Duodenal mucosa (tissue), 2 donors: ENCODE measurements around the gene TRIM23.

Experiments
- H3K27ac ChIP-seq: one replicate; pipeline ENCODE4 v1.7.0; 2013; ENCODE audit warnings: low read depth, low read length
- H3K27me3 ChIP-seq, 2 donors: one replicate each; pipeline ENCODE4 v1.7.0; 2013; ENCODE audit warnings: low read length in 2 of 2, control low read depth in 1 of 2; ENCODE audit not compliant: insufficient read depth in 2 of 2, control insufficient read depth in 1 of 2
- H3K36me3 ChIP-seq, 2 donors: one replicate each; pipeline ENCODE4 v1.7.0; 2013; ENCODE audit warnings: low read length in 2 of 2, control low read depth in 1 of 2; ENCODE audit not compliant: insufficient read depth in 2 of 2, control insufficient read depth in 1 of 2
- H3K4me1 ChIP-seq, 2 donors: one replicate each; pipeline ENCODE4 v1.7.0; 2013; ENCODE audit warnings: low read length in 2 of 2, control low read depth in 1 of 2; ENCODE audit not compliant: insufficient read depth in 2 of 2, control insufficient read depth in 1 of 2
- H3K4me3 ChIP-seq, 2 donors: one replicate each; pipeline ENCODE4 v1.7.0; 2013; ENCODE audit warnings: low read length in 2 of 2, low read depth in 1 of 2
- H3K9ac ChIP-seq, 2 donors: one replicate each; pipeline ENCODE4 v1.7.0; 2013; ENCODE audit warnings: low read length in 2 of 2, low read depth in 1 of 2
- H3K9me3 ChIP-seq, 2 donors: one replicate each; pipeline ENCODE4 v1.7.0; 2013; ENCODE audit warnings: low read length in 2 of 2, control low read depth in 1 of 2; ENCODE audit not compliant: control insufficient read depth in 1 of 2

Gene TRIM23

DNA sequence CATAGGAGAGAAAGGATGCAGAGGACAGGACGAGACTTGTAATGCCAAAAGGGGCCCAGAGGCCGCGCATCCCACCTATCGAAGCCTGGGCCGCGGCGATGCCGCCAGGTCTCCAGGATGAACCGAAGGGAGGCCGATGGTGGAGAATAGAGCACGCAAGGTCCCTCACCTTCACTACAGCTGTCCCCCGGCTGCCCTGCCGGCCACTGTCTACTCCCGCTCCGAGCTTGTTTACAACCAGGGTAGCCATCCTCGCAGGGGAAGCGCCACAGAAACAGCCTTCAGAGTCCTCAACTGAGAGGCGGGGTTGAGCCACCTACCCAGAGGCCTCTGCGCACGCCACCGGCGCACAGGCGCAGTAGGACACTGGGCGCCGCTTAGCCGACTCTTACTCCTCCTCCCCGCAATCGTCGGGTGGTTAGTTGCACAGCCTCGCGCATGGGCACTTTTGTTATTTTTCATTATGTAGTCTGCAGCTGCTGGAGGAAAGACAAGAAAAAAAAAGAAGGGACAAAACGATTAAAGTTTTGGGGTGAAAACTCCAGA, at the start of gene TRIM23:
TRIM23 (minus strand) TSS at position 309 of the 546 bp plus-strand sequence; CDS start at position 250, 59 bp downstream.
- H3K27ac ChIP-seq: peak within 1 kb of the TSS; percentile 69
- peak within 1 kb of the TSS; percentile 98 to 100 for H3K4me3 ChIP-seq
- peaks cover 0 to under 1% of the 10 kb centered on the region in 2 donors for H3K36me3 ChIP-seq
- no peaks in the 10 kb centered on the region for H3K9me3 ChIP-seq
- H3K4me1 ChIP-seq: peaks cover 22 to 24% of the 10 kb centered on the region in 2 donors
- H3K27me3 ChIP-seq: no peaks in the 10 kb centered on the region
- peak within 1 kb of the TSS; percentile 86 to 90 for H3K9ac ChIP-seq

DNA sequence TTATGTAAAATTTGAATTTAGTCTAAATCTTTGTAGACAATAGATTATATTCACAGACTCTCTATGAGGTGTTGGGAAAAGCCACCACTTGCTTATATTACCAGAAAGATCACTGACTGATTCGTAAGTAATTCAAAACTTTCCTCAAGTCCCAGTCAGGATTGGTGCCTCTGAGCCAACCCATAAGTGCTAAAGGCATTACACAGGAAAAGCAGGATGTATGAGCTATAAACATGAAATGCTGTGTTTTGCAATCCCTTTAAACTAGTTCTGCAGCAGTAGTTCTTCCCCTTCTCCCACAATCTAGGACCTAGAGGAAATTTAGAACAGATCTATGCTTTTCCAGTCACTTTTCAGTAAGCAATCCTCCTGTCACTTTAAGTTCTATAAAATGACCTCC, 48.7 kb upstream of the TRIM23 start:
- H3K36me3 ChIP-seq: peaks cover 0 to 2% of the 10 kb centered on the region in 2 donors
- H3K27me3 ChIP-seq: no peaks in the 10 kb centered on the region
- H3K9ac ChIP-seq: no peak overlapping the region
- H3K27ac ChIP-seq: no peak overlapping the region
- H3K9me3 ChIP-seq: no peaks in the 10 kb centered on the region
- H3K4me3 ChIP-seq: no peak overlapping the region
- no peaks in the 10 kb centered on the region for H3K4me1 ChIP-seq

DNA sequence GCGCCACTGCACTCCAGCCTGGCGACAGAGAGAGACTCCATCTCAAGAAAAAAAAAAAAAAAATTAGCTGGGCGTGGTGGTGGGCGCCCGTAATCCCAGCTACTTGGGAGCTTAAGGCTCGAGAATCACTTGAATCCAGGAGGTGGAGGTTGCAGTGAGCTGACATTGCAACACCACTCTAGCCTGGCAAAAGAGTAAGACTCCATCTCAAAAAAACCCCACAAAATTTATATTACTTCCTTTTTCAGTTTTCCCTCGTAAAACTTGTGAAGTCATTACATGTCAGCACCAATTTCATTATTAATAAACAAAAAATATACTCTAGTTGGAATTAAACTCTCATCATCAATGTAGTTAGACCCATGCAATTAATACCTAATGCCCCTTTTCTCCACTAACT, 44.6 kb upstream of the TRIM23 start:
- H3K27ac ChIP-seq: no peak overlapping the region
- H3K9me3 ChIP-seq: no peaks in the 10 kb centered on the region
- peaks cover 0 to 3% of the 10 kb centered on the region in 2 donors for H3K36me3 ChIP-seq
- H3K9ac ChIP-seq: no peak overlapping the region
- H3K4me1 ChIP-seq: no peaks in the 10 kb centered on the region
- no peaks in the 10 kb centered on the region for H3K27me3 ChIP-seq
- no peak overlapping the region for H3K4me3 ChIP-seq

DNA sequence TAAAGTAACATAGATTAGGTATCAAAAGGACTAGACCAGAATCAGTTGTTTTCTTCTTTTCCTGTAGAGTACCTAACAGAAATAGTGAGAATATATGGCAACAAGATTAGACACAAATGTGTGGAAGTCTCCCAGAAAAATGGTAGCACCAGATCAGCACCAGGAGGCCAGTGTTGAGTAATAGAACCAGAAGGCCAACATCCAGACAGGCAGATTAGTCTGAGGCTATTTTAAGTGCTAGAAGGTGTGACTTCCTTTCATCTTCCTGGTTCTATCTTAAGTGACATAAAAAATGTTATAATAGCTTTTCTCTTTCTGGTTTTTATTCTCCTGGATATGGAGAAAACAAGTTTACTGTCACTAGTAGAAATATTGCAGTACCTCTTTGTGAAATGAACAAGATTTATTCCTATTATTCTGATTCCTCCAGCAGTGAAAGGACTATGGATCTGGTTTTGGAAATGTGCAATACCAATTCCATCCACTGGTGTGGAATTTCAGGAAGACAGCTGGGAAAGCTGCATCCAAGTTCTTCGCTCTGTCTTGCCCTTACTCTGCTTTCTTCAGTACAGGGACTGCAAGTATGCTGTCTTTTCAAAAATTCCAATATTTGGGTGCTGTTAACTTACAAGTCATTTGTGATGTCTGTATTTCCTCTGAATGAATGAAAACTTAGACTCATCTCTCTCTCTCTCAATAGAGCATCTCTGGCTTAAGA, 39.8 kb upstream of the TRIM23 start:
- H3K36me3 ChIP-seq: peaks cover 5 to 9% of the 10 kb centered on the region in 2 donors
- no peak overlapping the region for H3K27ac ChIP-seq
- no peaks in the 10 kb centered on the region for H3K27me3 ChIP-seq
- no peak overlapping the region for H3K4me3 ChIP-seq
- H3K9ac ChIP-seq: no peak overlapping the region
- H3K4me1 ChIP-seq: no peaks in the 10 kb centered on the region
- no peaks in the 10 kb centered on the region for H3K9me3 ChIP-seq

DNA sequence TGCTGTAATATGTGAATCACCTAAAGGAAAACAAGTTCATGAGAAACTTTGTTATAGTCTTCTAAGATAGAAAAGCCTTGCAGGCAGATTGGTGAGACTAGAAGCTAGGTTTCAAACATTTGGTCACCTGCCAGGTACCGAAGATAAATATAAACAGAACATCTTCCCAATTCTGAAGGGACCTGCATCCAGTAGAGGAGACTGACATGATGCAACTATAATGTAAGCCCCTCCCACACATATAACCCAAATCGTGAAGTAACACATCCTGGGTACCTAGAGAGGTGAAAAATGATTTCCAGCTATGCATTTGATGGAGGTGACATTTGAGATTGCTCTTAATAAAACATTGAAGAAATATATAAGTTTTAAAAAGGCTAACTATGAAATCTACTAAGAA, 30.6 kb upstream of the TRIM23 start:
- no peaks in the 10 kb centered on the region for H3K27me3 ChIP-seq
- peaks cover 5% of the 10 kb centered on the region in 2 donors for H3K36me3 ChIP-seq
- no peak overlapping the region for H3K9ac ChIP-seq
- H3K4me1 ChIP-seq: no peaks in the 10 kb centered on the region
- no peak overlapping the region for H3K27ac ChIP-seq
- H3K9me3 ChIP-seq: no peaks in the 10 kb centered on the region
- no peak overlapping the region for H3K4me3 ChIP-seq

DNA sequence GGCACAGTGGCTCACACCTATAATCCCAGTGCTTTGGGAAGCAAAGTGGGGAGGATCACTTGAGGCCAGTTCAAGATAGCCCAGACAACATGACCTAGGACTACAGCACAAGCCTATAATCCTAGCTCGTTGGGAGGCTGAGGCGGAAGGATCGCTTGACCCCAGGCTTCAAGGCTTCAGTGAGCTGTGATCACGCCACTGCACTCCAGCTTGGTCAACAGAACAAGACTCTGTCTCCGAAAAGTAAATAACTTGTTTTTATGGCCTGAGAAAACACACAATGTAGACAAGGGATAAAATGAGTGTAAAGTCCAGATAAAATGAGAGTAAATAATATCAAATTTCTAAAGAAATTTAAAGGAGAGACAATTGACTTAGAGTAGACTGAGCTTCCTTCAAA, 27.0 kb upstream of the TRIM23 start:
- no peak overlapping the region for H3K9ac ChIP-seq

DNA sequence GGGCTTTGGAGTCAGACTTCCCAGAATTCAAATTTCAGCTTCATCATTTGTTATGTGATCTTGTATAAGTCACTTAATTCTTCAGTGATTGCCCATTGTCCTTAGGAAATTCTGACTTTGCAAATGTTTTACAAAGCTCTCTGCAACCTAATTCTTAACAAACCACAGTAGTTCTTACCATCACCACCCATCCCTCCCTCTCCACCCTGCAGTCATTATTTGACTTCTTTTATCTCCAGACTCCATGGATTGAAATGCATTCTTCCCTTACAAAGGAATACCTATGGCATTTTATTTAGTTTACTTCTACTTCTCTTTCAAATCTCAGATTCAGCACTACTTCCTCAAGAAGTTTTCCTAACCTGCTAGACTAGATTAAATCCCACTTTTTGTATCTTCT, 23.8 kb upstream of the TRIM23 start:
- no peaks in the 10 kb centered on the region for H3K9me3 ChIP-seq
- no peak overlapping the region for H3K4me3 ChIP-seq
- H3K36me3 ChIP-seq: peaks cover 0 to 14% of the 10 kb centered on the region in 2 donors
- H3K9ac ChIP-seq: no peak overlapping the region
- no peaks in the 10 kb centered on the region for H3K4me1 ChIP-seq
- no peaks in the 10 kb centered on the region for H3K27me3 ChIP-seq
- H3K27ac ChIP-seq: no peak overlapping the region

More for the DNA sequence above, 27.0 kb upstream of the TRIM23 start:
- no peak overlapping the region for H3K4me3 ChIP-seq
- no peaks in the 10 kb centered on the region for H3K4me1 ChIP-seq
- no peaks in the 10 kb centered on the region for H3K27me3 ChIP-seq
- no peaks in the 10 kb centered on the region for H3K9me3 ChIP-seq
- peaks cover 5 to 14% of the 10 kb centered on the region in 2 donors for H3K36me3 ChIP-seq
- no peak overlapping the region for H3K27ac ChIP-seq

DNA sequence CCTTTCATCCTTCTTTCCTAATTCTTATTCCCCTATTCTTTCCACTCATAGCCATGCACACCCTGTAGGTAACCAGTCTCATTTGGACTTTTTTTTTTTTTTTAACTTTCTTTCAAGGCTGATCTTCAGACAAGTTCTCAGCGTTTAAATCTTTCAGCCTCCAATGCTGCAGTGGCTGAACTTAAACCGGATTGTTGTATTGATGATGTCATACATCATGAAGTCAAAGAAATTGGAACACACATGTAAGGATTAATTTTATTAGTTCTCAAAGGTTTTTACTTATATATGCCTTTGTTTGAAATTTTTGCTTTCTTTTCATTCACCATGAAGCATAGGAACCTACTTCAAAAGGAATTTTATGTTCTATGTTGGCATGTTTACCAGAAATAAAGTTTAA, 22.8 kb upstream of the TRIM23 start:
- Histone ChIP-seq H3K9me3 (no peaks in the 10 kb centered on the region), H3K27me3 (no peaks in the 10 kb centered on the region), H3K4me3 (no peak overlapping the region), H3K27ac (no peak overlapping the region), H3K9ac (no peak overlapping the region), H3K4me1 (no peaks in the 10 kb centered on the region), H3K36me3 (peaks cover 0 to 14% of the 10 kb centered on the region in 2 donors)

DNA sequence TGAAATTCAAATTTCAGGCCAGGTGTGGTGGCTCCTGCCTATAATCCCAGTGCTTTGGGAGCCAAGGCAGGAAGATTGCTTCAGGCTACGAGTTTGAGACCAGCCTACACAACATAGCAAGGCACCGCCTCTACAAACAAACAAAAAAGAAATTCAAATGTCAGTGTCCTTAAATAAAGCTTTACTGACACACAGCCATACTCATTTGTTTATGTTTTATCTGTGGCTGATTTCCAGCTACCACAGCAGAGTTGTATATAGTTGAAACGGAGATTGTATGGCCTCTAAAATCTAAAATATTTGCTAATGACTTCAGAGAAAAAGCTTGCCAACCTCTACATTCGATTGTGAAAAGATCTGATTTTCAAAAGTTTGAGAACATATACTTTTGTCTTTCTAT, 16.1 kb upstream of the TRIM23 start:
- Histone ChIP-seq H3K27me3 (no peaks in the 10 kb centered on the region), H3K27ac (no peak overlapping the region), H3K4me1 (no peaks in the 10 kb centered on the region), H3K4me3 (no peak overlapping the region), H3K9ac (no peak overlapping the region), H3K9me3 (no peaks in the 10 kb centered on the region), H3K36me3 (peaks cover 13 to 17% of the 10 kb centered on the region in 2 donors)

DNA sequence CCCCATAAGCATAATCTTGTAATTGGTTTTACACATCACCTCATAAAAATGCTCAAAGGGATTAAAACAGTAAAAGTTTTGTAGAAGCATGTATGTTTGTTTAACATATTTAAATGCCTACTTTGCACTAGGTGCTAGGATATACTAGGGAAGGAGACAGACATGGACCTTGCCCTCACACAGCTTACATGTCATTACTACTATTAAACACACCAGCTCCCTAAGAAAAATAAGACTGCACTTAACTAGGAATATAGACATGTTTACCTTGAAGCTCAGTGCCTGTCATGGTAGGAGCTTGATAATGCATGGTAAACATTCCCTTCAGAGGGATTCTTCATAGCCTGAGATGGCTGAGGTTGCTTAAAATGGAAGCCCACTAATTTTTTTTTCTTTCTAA, 6.8 kb upstream of the TRIM23 start:
- Histone ChIP-seq H3K27me3 (no peaks in the 10 kb centered on the region), H3K36me3 (peaks cover 8 to 12% of the 10 kb centered on the region in 2 donors), H3K4me3 (no peak overlapping the region), H3K27ac (no peak overlapping the region), H3K9ac (no peak overlapping the region), H3K9me3 (no peaks in the 10 kb centered on the region), H3K4me1 (peaks cover 2 to 4% of the 10 kb centered on the region in 2 donors)
